ENCODE results near the gene ZC3H7A.
A peak's percentile ranks its signal among the peaks of the same experiment; 100 is the strongest.
"Not testable (repeated sequence)": the region's sequence is repeated elsewhere in the genome, so short reads cannot be mapped to it uniquely, and the experiment has no call there.

The ZC3H7A gene

DNA sequence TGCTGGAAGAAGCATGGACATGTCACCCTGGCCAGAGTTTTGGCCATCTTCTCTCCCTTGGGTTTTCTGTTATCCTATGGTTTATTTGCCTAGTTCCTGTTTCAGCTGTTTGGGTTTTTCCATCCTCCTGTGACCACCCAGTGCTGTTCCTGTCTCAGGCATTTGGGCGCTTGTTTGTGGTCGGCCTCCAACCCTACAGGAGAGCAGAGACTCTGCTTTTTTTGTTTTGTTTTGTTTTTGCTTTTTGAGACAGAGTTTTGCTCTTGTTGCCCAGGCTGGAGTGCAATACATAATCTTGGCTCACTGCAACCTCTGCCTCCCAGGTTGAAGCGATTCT, 3.3 kb upstream of the ZC3H7A start:
- DNase-seq: peak; percentile 72 to 81 (median 80)

DNA sequence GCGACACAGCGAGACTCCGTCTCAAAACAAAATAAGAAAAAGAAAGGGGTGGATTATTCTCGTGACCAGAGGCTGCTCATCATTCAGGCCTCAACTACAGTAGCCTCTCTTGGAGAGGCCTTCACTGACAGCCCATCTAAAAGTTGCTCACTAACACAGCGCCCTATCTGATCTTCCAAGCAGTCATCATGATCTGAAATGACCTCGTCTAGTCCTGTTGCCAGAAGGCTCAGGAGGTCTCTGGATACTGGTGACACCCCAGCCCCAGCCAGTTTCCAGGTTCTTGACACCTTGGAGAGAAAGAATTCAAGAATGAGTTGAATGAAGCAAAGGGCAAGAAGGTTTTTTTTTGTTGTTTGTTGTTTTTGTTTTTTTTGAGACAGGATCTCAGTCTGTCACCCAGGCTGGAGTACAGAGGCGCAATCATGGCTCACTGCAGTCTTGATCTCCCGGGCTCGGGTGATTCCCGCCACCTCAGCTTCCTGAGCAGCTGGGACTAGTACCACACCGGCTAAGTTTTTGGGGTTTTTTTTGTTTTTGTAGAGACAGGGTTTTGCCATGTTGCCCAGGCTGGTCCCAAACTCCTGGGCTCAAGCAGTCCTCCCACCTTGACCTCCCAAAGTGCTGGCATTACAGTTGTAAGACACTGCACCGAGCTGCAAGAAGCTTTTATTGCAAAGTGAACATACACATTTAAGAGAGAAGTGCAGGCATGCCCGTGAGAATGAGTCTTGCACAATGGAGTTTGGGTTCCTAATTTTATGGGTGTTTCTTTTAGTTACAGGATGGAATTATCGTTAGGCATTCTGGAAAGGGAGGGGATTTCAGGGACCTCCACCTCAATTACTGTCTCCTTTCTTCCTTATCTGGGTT, 2.7 kb upstream of the ZC3H7A start:
- peak; percentile 68 to 74 (median 71) for DNase-seq

DNA sequence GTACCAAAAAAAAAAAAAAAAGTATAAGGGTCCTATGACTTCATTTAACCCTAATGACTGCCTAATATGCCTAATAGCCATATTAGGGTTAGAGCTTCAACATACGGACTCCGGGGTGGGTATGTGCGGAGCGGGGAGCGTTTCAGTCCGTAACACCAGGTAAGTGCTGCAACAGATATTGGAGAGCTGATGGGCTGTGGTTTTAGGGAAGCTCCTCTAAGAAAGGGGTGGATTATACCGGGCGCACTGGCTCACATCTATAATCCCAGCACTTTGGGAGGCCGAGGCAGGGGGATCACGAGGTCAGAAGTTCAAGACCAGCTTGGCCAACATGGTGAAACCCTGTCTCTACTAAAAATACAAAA, 1.9 kb upstream of the ZC3H7A start:
- DNase-seq: no peak

DNA sequence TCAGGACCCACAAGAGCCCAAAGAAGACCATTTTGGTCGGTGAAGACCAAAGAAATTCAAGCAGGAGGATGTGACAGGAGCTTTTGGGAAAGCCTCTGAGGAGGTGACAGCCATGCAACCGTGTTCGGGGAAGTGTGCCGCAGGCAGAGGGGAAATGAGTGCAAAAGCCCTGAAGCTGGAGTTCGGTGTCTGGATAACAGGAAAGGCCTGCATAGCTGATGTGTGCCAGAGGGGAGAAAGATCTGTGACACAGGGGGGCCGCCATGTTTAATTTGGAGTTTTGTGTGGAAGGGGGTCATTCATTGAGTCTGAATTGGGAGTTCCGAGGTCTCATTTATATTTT, 870 bp upstream of the ZC3H7A start:
- peak; percentile 29 to 41 (median 41) for DNase-seq

DNA sequence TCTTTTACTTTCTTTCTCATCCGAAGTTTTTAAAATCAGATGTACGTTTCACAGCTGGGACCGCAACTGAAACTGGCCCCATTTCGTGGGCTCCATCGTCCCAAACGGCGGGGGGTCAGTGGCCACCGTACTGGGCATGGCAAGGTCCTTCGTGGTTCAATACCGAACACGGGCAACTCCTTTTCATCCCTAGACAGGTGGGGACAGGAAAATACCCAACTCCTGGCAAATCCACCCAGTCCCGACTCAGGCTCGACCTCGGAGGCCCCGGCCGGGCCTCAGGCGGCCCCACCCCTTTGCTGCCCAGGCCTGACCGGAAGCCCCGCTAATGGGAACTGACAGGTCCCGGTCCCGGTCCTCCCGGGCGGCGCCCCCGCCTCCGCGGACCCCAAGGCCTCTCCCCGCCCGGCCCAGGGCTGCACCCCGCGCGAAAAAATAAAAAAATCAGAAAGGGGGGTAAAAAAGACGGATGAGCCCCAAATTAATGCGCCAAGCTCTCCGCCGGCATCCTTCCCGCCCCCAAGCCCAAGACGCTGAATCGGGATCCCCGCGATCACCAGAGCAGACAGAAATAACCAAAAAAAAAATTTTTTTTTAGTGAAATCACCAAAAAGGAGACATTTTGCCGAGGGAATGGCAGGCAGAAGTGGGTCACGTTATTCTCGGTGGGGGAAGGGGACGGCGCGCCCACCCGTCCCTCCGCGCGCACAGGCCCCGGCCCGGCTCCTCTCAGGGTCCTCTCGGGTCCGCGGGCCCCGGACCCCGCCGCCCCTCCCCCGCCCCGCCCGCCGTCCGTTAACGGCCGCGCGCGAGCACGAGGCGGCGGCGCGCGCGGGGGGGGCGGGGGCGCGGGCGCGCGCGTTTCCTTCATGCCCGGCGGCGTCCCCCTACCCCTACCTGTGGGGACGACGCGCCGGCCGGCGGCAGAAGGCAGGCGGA, 562 bp downstream of the ZC3H7A start:
- peak; percentile 64 to 85 (median 67) for DNase-seq

DNA sequence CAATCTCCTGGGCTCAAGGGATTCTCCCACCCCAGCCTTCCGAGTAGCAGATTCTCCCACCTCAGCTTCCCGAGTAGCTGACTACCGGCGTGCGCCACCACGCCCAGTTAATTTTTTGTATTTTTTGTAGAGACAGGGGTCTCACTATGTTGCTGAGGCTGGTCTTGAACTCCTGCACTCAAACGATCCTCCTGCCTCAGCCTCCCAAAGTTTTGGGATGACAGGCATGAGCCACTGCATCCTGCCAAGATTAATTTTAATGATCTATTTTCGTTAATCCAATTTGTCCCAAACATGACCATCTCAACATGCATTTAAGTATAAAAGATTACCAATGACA, 1.2 kb downstream of the ZC3H7A start:
- DNase-seq: no peak

DNA sequence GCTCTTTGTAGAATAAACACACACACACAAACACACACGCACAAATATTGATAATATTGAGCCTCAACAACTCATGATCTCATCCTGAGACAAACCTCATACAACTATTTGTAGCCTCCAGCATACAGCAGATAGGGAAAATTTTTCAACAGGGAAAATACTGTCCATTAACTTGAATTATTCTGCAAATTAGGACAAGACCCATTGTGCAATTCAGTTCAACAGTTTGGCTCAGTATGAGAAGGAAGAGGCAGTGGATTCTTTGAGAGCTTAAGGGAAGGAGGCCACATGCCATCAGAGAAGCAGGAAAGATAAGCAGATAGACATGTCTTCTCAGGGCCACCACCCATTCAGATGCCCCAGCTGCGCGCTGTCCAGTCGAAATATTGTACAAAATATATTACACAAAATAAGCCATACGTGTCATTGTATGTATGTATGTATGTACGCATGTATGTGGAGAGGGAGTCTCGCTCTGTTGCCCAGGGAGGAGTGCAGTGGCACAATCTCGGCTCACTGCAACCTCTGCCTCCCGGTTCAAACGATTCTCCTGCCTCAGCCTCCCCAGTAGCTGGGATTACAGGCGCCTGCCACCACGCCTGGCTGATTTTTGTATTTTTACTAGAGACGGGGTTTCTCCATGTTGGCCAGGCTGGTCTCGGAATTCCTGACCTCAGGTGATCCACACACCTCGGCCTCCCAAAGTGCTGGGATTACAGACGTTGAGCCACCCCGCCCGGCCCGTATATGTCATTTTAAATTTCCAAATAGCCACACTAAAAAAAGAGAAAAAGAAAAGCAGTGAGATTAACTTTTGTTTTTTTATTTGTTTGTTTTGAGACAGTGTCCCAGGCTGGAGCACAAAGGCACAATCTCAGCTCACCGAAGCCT, 1.8 kb downstream of the ZC3H7A start:
- DNase-seq: no peak

DNA sequence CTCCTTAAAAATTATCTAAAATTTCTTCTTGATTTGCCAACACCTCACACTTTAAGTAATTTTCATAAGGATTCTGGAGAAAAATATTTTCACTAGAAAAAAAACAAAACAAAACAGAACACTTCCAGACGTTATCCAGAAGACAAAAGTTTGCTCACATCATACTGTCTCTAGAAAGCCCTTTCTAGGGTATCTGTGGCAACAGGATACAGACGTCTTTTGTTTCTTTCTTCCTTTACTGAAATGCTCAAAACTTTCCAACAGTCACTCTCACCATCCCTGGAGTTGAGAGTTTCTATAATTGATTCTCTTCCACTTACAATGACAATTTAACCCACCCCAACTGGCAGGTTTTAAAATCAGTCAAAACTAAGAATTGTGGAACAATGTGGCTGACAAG, 2.6 kb downstream of the ZC3H7A start:
- DNase-seq: no peak

DNA sequence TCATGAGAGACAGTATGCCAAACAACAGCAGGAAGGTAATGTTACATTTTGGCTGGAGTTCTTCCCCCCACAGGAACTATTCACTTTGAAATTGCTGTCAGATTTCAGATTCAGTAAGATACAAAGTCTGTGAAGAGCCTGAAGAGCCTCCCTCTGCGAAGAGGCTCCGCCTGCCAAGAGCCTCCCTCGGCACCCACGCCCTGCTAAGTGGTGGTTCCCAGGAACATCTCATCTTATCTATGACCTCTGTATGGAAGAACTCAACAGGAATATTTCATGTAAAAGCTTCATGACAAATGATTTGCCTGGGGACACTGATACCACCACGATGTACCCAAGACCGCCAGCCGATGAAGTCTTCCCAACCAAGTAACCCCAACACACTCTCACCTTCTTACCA, 3.2 kb downstream of the ZC3H7A start:
- DNase-seq: peak in 1 of 3 donors; percentile 17

DNA sequence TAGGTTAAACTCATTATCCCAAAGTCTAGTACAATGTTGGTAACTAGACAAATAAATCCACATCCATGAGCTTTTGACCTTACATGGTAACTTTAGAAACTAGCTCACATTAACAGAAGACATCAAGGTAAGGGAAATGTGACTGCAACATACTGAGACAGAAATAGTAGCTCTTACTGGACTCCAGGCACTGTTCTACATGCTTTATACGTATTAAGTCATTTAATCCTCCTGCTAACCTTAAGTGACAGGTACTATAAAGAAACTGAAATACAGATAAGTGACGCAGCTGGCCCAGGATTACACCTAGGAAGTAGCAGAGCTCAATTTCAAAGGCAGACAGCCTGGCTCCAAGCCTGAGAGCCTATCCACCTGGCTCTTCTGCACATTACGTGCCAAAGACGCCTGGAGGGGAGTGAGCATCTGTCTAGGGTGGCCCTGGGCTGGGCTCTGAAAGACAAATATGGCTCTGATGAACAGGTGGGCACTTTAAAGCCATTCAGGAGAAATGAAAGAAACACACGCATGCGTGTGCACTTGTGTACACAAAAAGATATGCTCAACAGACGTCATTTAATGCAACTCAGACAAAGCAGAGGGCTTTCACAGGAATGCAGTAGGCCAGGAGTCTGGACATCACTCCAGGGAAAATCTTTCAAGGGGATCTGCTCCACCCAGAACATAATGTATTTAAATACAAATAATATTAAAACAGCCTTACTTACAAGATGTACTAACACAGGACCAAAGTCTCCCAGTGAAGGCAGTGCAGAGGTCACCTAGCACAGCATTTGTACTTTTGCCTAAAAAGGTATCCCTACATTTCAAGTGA, 4.4 kb downstream of the ZC3H7A start:
- no peak for DNase-seq

DNA sequence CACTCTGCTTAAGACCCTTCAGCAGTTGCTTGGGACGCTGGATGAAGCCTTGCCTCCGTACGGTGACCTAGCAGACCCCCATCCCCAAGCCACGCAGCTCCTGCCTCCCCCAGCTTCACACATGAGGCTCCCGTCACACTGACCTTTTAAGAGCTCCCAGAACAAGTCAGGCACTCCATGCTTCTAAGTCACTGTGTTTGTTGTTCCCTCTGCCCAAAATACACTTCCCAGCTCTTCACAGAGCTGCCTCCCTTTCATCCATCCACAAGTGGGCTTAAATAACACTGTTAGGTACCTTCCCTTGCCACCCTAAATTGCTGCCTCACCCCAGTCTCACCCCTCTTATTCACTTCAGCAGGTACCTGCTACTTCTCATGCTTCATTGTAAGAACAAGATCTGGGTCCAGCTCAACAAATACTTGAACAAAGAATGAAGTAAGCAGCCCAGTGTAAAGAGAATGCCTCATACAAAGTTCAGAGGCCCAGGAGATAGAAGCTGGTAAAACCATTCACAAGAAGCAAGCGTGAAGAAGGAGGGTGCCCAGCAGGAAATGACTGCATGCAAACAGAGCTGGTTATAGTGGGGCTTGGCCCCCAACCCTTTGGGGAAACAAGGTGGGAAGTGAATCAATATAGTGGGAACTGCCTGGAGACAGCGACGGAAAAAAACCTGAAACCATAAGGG, 5.8 kb downstream of the ZC3H7A start:
- DNase-seq: no peak

DNA sequence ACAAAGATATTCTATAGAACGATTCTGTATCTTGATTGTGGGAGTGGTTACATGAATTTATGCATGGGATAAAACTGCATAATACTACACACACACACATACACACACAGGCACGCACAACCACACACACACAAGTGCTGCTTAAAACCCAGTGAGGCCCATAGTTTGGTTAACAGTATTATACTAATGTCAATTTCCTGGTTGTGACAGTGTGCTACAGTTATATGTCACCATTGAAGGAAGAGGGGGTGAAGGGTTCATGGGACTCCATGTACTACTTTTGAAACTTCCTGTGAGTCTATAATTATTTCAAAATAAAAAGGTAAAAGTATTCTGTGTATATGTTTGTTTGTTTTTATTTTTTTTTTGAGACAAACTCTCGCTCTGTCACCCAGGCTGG, 8.1 kb downstream of the ZC3H7A start:
- DNase-seq: peak in 1 of 3 donors; percentile 24

DNA sequence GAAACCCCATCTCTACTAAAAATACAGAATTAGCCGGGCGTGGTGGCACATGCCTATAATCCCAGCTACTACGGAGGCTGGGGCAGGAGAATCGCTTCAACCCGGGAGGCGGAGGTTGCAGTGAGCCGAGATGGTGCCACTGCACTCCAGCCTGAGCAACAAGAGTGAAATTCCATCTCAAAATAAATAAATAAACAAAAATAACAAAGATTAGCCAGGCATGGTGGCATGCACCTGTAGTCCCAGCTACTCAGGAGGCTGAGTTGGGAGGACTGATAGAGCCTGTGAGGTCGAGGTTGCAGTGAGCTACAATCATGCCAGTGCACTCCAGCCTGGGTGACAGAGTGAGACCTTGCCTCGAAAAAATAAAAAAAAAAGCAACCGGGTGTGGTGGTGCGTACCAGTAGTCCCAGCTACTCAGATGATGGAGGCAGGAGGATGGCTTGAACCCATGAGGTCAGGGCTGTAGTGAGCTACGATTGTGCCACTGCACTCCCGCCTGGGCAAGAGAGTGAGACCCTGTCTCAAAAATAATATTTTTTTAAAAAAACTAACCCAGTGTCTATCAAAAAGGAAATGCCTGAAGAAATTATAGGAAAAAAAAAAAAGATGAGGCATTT, 12.0 kb downstream of the ZC3H7A start:
- not testable (repeated sequence) for DNase-seq

DNA sequence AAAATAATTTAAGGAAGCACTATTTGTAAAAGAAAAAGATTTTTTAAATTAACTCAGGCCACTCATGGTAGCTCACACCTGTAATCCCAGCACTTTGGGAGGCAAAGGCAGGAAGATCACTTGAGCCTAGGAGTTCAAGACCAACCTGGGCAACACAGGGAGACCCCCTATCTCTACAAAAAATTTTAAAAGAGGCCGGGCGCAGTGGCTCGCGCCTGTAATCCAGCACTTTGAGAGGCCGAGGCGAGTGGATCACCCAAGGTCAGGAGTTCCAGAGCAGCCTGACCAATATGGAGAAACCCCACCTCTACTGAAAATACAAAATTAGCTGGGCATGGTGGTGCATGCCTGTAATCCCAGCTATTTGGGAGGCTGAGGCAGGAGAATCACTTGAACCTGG, 12.7 kb downstream of the ZC3H7A start:
- not testable (repeated sequence) for DNase-seq

DNA sequence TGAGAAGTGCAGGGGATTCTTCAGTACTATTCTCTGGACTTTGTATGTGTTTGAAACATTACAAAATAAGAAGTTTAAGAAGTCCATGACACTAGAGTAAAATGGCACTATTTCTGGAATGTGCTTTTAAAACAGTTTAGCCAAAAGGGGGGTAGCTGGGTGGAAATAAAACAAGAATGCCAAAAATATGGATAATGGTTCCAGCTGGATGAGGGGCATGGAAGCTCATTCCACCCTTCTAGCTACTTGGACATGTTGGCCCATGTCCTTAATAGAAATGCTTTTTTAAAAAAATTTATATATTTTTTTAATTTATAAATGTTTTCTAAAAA, 13.1 kb downstream of the ZC3H7A start:
- no peak for DNase-seq

DNA sequence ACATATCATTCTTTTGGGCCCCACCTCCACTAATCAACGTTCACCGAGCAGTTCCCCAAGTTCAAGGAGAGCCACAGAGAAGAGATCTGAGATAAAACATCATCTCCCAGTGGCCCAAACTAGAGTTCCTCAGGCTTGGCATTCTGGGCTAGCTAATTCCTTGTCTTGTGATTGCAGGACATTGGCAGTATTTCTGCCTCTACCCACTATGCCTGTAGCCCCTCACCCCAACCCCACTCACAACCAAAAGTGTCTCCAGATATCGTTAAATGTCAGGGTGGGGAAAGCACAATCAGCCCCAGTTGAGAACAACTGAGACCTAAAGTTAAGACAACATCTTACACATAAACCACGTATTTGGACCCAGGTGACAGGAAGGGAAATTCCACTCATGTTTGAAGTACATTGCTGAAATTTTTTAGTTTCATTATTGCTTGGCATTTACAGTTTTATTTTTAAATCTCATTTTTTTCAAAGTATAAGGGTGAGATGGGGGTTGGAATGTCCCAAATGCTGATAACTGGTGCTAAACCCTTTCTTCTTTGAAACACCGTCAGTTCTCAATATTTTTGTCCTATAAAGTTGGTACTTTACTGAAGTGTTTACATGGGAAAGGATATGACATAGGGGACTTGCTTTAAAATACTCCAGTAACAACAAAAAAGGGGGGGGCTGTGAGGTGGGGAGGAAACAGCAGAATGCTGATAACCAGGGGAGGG, 13.6 kb downstream of the ZC3H7A start:
- peak; percentile 30 to 72 (median 38) for DNase-seq

DNA sequence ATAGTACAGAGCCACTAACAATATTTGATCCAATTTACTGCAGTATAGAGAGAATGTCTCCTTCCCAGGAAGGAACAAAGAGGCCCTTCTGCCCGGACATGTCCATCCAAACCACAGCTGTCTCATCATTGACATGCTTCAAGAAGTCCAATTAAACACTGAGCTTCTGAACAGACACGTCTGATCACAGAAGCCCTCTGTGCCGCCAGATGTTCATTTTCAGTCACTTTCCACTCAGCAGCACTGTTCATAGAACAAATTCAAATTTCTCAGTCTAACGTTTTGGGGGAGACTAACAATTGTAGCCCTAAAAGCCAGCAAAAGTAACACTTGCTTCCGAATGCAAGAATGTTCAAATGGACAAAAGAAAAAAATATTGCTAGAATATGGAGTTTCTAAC, 15.3 kb downstream of the ZC3H7A start:
- DNase-seq: no peak

DNA sequence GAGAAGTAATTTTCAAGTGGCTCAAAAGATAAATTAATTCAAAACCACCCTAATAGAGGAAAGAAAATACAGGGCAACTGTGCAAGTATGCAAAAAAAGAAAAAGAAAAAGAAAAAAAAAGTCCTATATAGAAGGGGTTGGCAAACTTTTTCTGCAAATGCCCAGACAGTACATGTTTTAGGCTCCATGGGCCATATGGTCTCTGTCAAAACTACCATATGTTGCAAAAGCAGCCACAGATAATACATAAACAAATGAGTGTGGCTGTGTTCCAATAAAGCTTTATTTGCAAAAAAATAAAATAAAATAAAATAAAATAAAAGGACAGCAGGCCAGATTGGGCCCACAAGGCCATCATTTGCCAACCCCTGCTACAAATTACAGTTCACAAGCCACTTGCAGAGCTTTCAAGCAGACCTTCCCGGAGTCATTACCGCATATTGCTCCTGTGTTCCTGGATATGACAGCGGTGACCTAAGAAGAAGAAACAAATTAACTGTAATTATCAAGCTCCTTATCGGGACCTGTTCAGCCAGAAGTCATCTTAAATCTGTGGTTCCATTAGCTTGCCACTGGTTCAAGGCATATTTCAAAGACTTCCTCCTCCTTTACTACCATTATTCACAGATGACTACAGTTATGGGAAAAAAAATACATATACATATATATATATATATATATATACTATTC, 15.9 kb downstream of the ZC3H7A start:
- no peak for DNase-seq

DNA sequence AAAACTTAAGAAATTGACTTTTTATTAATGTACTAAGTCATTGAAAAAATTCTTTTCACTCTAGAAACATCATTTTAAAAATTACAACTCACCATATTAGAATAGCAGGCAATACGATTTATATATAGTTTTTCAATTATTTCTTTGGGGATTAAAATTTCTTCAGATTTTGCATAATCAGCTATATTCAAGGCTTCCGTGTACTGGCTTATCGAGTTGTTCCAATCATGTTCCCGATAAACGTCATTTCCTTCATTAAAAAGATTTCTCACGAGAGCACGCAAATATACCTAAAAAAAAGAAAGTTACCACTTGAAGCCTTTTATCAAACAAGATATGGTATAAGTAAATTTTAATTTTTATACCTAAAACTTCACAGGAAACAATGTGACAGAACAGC, 18.0 kb downstream of the ZC3H7A start:
- no peak for DNase-seq

DNA sequence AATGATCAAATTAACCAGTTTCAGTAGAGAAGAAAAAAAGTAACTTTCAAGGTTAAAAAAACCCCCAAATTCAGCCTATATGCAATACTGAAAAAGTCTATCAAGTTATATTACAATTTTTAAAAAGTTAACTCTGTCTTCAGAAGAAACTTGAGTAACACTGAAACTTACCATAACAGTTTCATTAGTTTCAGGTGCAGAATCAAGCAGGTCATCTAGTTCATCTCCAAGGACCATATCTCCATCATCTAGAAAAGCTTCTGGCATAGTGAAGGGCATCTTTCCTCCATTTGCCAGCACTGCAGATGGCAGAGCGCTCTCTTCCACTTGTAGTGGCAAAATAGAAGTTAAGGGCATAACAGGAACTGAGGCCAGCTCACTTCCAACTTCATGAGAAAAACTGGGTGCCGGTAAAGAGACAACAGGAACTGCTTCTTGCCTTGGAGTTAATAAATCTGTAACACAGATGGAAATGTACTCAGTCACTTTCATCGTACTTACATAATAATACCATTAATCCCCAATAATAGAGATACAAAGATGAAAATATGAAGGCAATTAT, 22.9 kb downstream of the ZC3H7A start:
- DNase-seq: no peak
